Endometrial microvascular endothelial cells (primary cell): ENCODE data around the gene MCC. TPM values are rescaled to one million over a fixed set of nuclear protein-coding genes. Genes with fewer than 3 reads are reported as not detected.
"Not testable (repeated sequence)": the region's sequence is repeated elsewhere in the genome, so short reads cannot be mapped to it uniquely, and the experiment has no call there.

Experiments
- in situ Hi-C: cut with HindIII; loops from 2 replicates; pipeline ENCODE4 v1.10.0; 2017; ENCODE audit warnings: low sequenced_read_pairs, low pct_unique_long_range_greater_than_20kb; ENCODE audit errors: inconsistent ontology term
- total RNA-seq: library from RNA; depleted of rRNA; stranded (reverse); fragments of >200 nt; gene quantifications from one replicate; pipeline ENCODE4 v1.2.3, GENCODE V29; 2015; ENCODE audit errors: inconsistent ontology term

MCC gene
- total RNA-seq, 1 donor from 2014 or later = 39.8 TPM

- in situ Hi-C loops = not testable (repeated sequence)
Observed at GRCh38 chr5:113073629-113074034, 414.6 kb downstream of the MCC start.

- in situ Hi-C loops = no loop called here
Observed at GRCh38 chr5:113071401-113071800, 416.9 kb downstream of the MCC start.

- in situ Hi-C loops = no loop called here
Observed at GRCh38 chr5:113070901-113071300, 417.4 kb downstream of the MCC start.

- in situ Hi-C loops = no loop called here
Observed at GRCh38 chr5:113068559-113068958, 419.7 kb downstream of the MCC start.

- in situ Hi-C loops = no loop called here
Observed at GRCh38 chr5:113067635-113068344, 420.5 kb downstream of the MCC start.

- in situ Hi-C loops = no loop called here
Observed at GRCh38 chr5:113065626-113066025, 422.6 kb downstream of the MCC start.

GRCh38 chr5:113064806-113065205 is 423.4 kb downstream of the MCC start:
- in situ Hi-C loops = no loop called here

- in situ Hi-C loops = no loop called here
Observed at GRCh38 chr5:113063927-113064326, 424.3 kb downstream of the MCC start.

GRCh38 chr5:113062869-113063508 is 425.3 kb downstream of the MCC start:
- in situ Hi-C loops = no loop called here

- in situ Hi-C loops = no loop called here
Observed at GRCh38 chr5:113061846-113062780, 426.1 kb downstream of the MCC start.

- in situ Hi-C loops = no loop called here
Observed at GRCh38 chr5:113060408-113061025, 427.7 kb downstream of the MCC start.

- in situ Hi-C loops = no loop called here
Observed at GRCh38 chr5:113059232-113060040, 428.8 kb downstream of the MCC start.

GRCh38 chr5:113058706-113059226 is 429.5 kb downstream of the MCC start:
- in situ Hi-C loops = no loop called here

- in situ Hi-C loops = no loop called here
Observed at GRCh38 chr5:113058269-113058668, 430.0 kb downstream of the MCC start.

- in situ Hi-C loops = no loop called here
Observed at GRCh38 chr5:113057557-113057984, 430.7 kb downstream of the MCC start.

GRCh38 chr5:113056988-113057387 is 431.3 kb downstream of the MCC start:
- in situ Hi-C loops = no loop called here

- in situ Hi-C loops = no loop called here
Observed at GRCh38 chr5:113054899-113055298, 433.4 kb downstream of the MCC start.

- in situ Hi-C loops = no loop called here
Observed at GRCh38 chr5:113053511-113053995, 434.7 kb downstream of the MCC start.
